Measurements from ENCODE around the gene FAM193A. TPM values are rescaled to one million over a fixed set of nuclear protein-coding genes. Genes with fewer than 3 reads are reported as not detected.
A peak's percentile ranks its signal among the peaks of the same experiment; 100 is the strongest.
"Not testable (repeated sequence)": the region's sequence is repeated elsewhere in the genome, so short reads cannot be mapped to it uniquely, and the experiment has no call there.

Gene FAM193A
- total RNA-seq, 1 experiment from 2014 or later, result 38.2 TPM

- Histone ChIP-seq H3K27ac (ENCODE audit: low read depth, low read length, poor library complexity, severe bottlenecking) (no peak overlapping the region), H3K27me3 (replicated peaks; ENCODE audit: insufficient read depth, low read depth, low read length, poor library complexity) (no peaks in the 10 kb centered on the region), H3K4me1 (ENCODE audit: insufficient read depth, low read length, poor library complexity, severe bottlenecking) (peaks cover 5% of the 10 kb centered on the region), H3K36me3 (ENCODE audit: insufficient read depth, low read length, poor library complexity, severe bottlenecking) (no peaks in the 10 kb centered on the region), H3K9me3 (ENCODE audit: low read depth, low read length, poor library complexity, severe bottlenecking) (no peaks in the 10 kb centered on the region), H3K4me3 (ENCODE audit: low read depth, low read length, poor library complexity, severe bottlenecking) (no peak overlapping the region)
- ChIA-PET CTCF (no interaction called here), POLR2A (ENCODE audit: low non-redundant PET) (no interaction called here)
- TF ChIP-seq EZH2 (IDR thresholded peaks at IDR 0.05; ENCODE audit: borderline replicate concordance, low read depth, low read length, poor library complexity, severe bottlenecking) (no peak), CTCF (conservative IDR thresholded peaks at IDR 0.05; ENCODE audit: low read depth, low read length) (no peak)
- BruUV-seq (replicated peaks), result no TSS peak
- intact Hi-C loops (cut with micrococcal nuclease; ENCODE audit: unreplicated experiment), result no loop called here
- DNase-seq (ENCODE audit: low spot score), result no peak
Observed at GRCh38 chr4:2588259-2588658, 51.8 kb downstream of the FAM193A start.

GRCh38 chr4:2591189-2591588 lies 54.7 kb downstream of the FAM193A start:
- peaks cover 13% of the 10 kb centered on the region for H3K4me1 ChIP-seq (ENCODE audit: insufficient read depth, low read length, poor library complexity, severe bottlenecking)
- POLR2A ChIA-PET (ENCODE audit: low non-redundant PET), result no interaction called here
- no peaks in the 10 kb centered on the region for H3K9me3 ChIP-seq (ENCODE audit: low read depth, low read length, poor library complexity, severe bottlenecking)
- DNase-seq (ENCODE audit: low spot score), result no peak
- CTCF ChIA-PET, result interaction anchor here (0.7 kb wide), 1 partner anchor 371 kb away, joined by 3 read pairs; no protein-coding TSS in a partner anchor
- no TSS peak for BruUV-seq (replicated peaks)
- no peak overlapping the region for H3K27ac ChIP-seq (ENCODE audit: low read depth, low read length, poor library complexity, severe bottlenecking)
- intact Hi-C loops (cut with micrococcal nuclease; ENCODE audit: unreplicated experiment), result no loop called here
- H3K27me3 ChIP-seq (replicated peaks; ENCODE audit: insufficient read depth, low read depth, low read length, poor library complexity), result no peaks in the 10 kb centered on the region
- H3K4me3 ChIP-seq (ENCODE audit: low read depth, low read length, poor library complexity, severe bottlenecking), result no peak overlapping the region
- TF ChIP-seq EZH2 (IDR thresholded peaks at IDR 0.05; ENCODE audit: borderline replicate concordance, low read depth, low read length, poor library complexity, severe bottlenecking), result no peak
- no peak for TF ChIP-seq CTCF (conservative IDR thresholded peaks at IDR 0.05; ENCODE audit: low read depth, low read length)
- H3K36me3 ChIP-seq (ENCODE audit: insufficient read depth, low read length, poor library complexity, severe bottlenecking), result no peaks in the 10 kb centered on the region

- peaks cover 14% of the 10 kb centered on the region for H3K4me1 ChIP-seq (ENCODE audit: insufficient read depth, low read length, poor library complexity, severe bottlenecking)
- H3K27me3 ChIP-seq (replicated peaks; ENCODE audit: insufficient read depth, low read depth, low read length, poor library complexity); BruUV-seq (replicated peaks); POLR2A ChIA-PET (ENCODE audit: low non-redundant PET); H3K4me3 ChIP-seq (ENCODE audit: low read depth, low read length, poor library complexity, severe bottlenecking); DNase-seq (ENCODE audit: low spot score); CTCF ChIA-PET; H3K9me3 ChIP-seq (ENCODE audit: low read depth, low read length, poor library complexity, severe bottlenecking); intact Hi-C loops (cut with micrococcal nuclease; ENCODE audit: unreplicated experiment); H3K36me3 ChIP-seq (ENCODE audit: insufficient read depth, low read length, poor library complexity, severe bottlenecking); H3K27ac ChIP-seq (ENCODE audit: low read depth, low read length, poor library complexity, severe bottlenecking): not testable (repeated sequence)
Observed at GRCh38 chr4:2592014-2592413, 55.6 kb downstream of the FAM193A start.

GRCh38 chr4:2592572-2592971 lies 56.1 kb downstream of the FAM193A start:
- Histone ChIP-seq H3K4me3 (ENCODE audit: low read depth, low read length, poor library complexity, severe bottlenecking) (no peak overlapping the region), H3K36me3 (ENCODE audit: insufficient read depth, low read length, poor library complexity, severe bottlenecking) (peaks cover 3% of the 10 kb centered on the region), H3K27ac (ENCODE audit: low read depth, low read length, poor library complexity, severe bottlenecking) (peak overlapping the region; percentile 39), H3K4me1 (ENCODE audit: insufficient read depth, low read length, poor library complexity, severe bottlenecking) (peaks cover 14% of the 10 kb centered on the region), H3K9me3 (ENCODE audit: low read depth, low read length, poor library complexity, severe bottlenecking) (no peaks in the 10 kb centered on the region), H3K27me3 (replicated peaks; ENCODE audit: insufficient read depth, low read depth, low read length, poor library complexity) (no peaks in the 10 kb centered on the region)
- intact Hi-C loops (cut with micrococcal nuclease; ENCODE audit: unreplicated experiment), result no loop called here
- ChIA-PET CTCF (no interaction called here), POLR2A (ENCODE audit: low non-redundant PET) (no interaction called here)
- no peak for TF ChIP-seq CTCF (conservative IDR thresholded peaks at IDR 0.05; ENCODE audit: low read depth, low read length)
- TF ChIP-seq EZH2 (IDR thresholded peaks at IDR 0.05; ENCODE audit: borderline replicate concordance, low read depth, low read length, poor library complexity, severe bottlenecking), result no peak
- BruUV-seq (replicated peaks), result no TSS peak
- no peak for DNase-seq (ENCODE audit: low spot score)
